IMR-90 (cell line): ENCODE data around the gene SNX14. TPM values are rescaled to one million over a fixed set of nuclear protein-coding genes. Genes with fewer than 3 reads are reported as not detected.

ENCODE experiments used
- ATAC-seq: fragments of 200-7000 bp; cut with Tn5 transposase; 2 replicates; pipeline ENCODE4 v1.9.1; 2020; ENCODE audit warnings: low read depth, mild to moderate bottlenecking, moderate library complexity
- BruUV-seq: library from RNA; stranded (reverse); fragments of 400-500 nt; replicated peaks from 2 replicates; lab custom pipeline; 2021; lab: Mats Ljungman, UMichigan
- CTCF ChIA-PET: fragments of 300-600 bp; formaldehyde crosslinking; extraction: SDS; loops from one replicate; lab custom pipeline; 2021; ENCODE audit warnings: antibody characterized with exemption; lab: Yijun Ruan, JAX
- POLR2A ChIA-PET: fragments of 300-600 bp; sonication (Branson Sonifier 250); formaldehyde crosslinking; loops from one replicate; lab custom pipeline; 2022; ENCODE audit warnings: antibody characterized with exemption; ENCODE audit not compliant: unreplicated experiment; lab: Charles Lee
- DNase-seq: peaks from one replicate; pipeline ENCODE4 v3.0.0; 2013
- H2AFZ ChIP-seq: replicated peaks from 2 replicates; pipeline ENCODE3; 2013; ENCODE audit warnings: low read length, mild to moderate bottlenecking; ENCODE audit not compliant: poor library complexity
- H2AK5ac ChIP-seq: 2 replicates; pipeline ENCODE4 v1.6.1; 2013; ENCODE audit warnings: low read depth, low read length, inconsistent platforms
- H2AK9ac ChIP-seq: replicated peaks from 2 replicates; pipeline ENCODE3; 2013; ENCODE audit warnings: mild to moderate bottlenecking, low read depth, low read length, moderate library complexity; ENCODE audit not compliant: poor library complexity
- H2BK120ac ChIP-seq: 2 replicates; pipeline ENCODE4 v1.6.1; 2013; ENCODE audit warnings: low read depth, low read length, inconsistent platforms
- H2BK15ac ChIP-seq: 3 replicates; pipeline ENCODE4 v1.6.1; 2013; ENCODE audit warnings: low read depth, low read length, inconsistent platforms
- H2BK20ac ChIP-seq: 2 replicates; pipeline ENCODE4 v1.6.1; 2013; ENCODE audit warnings: low read depth, mild to moderate bottlenecking, inconsistent platforms, low read length, moderate library complexity
- H2BK5ac ChIP-seq: 2 replicates; pipeline ENCODE4 v1.6.1; 2013; ENCODE audit warnings: mild to moderate bottlenecking, low read depth, low read length, inconsistent platforms; ENCODE audit not compliant: poor library complexity, severe bottlenecking
- H3K14ac ChIP-seq: replicated peaks from 2 replicates; pipeline ENCODE4 v1.6.1; 2013; ENCODE audit warnings: low read depth, low read length, inconsistent platforms
- H3K18ac ChIP-seq: 2 replicates; pipeline ENCODE4 v1.6.1; 2013; ENCODE audit warnings: low read depth, low read length, control low read depth
- H3K23ac ChIP-seq: 2 replicates; pipeline ENCODE4 v1.6.1; 2013; ENCODE audit warnings: low read depth, low read length, inconsistent platforms
- H3K27ac ChIP-seq: 2 replicates; pipeline ENCODE4 v1.5.1; 2013; ENCODE audit warnings: mild to moderate bottlenecking, control low read depth, low read length; ENCODE audit not compliant: insufficient read depth
- H3K27me3 ChIP-seq: 2 replicates; pipeline ENCODE4 v1.6.1; 2013; ENCODE audit warnings: low read length; ENCODE audit not compliant: control insufficient read depth, insufficient read depth
- H3K36me3 ChIP-seq: 2 replicates; pipeline ENCODE4 v1.6.1; 2013; ENCODE audit warnings: low read length, mixed read lengths; ENCODE audit not compliant: control insufficient read depth, insufficient read depth
- H3K4ac ChIP-seq: 2 replicates; pipeline ENCODE4 v1.6.1; 2013; ENCODE audit warnings: low read depth, low read length, inconsistent platforms
- H3K4me1 ChIP-seq: 2 replicates; pipeline ENCODE4 v1.6.1; 2013; ENCODE audit warnings: low read length, mixed read lengths; ENCODE audit not compliant: control insufficient read depth, insufficient read depth
- H3K4me2 ChIP-seq: 2 replicates; pipeline ENCODE4 v1.6.1; 2013; ENCODE audit warnings: low read depth, mild to moderate bottlenecking, control low read depth, low read length, moderate library complexity
- H3K4me3 ChIP-seq: 2 replicates; pipeline ENCODE4 v1.5.1; 2013; ENCODE audit warnings: low read depth, mild to moderate bottlenecking, control low read depth, low read length, moderate library complexity; ENCODE audit not compliant: insufficient read depth
- H3K56ac ChIP-seq: 2 replicates; pipeline ENCODE4 v1.6.1; 2013; ENCODE audit warnings: low read length, inconsistent platforms; ENCODE audit not compliant: insufficient read depth; ENCODE audit errors: extremely low read depth
- H3K79me1 ChIP-seq, 2 experiments: 2 replicates each; pipeline ENCODE4 v1.6.1; 2013; ENCODE audit warnings: low read length in 2 of 2, inconsistent platforms in 1 of 2, low read depth in 1 of 2
- H3K9ac ChIP-seq: 2 replicates; pipeline ENCODE4 v1.6.1; 2013; ENCODE audit warnings: low read depth, low read length, control low read depth
- H3K9me1 ChIP-seq: 2 replicates; pipeline ENCODE4 v1.6.1; 2013; ENCODE audit warnings: low read length, inconsistent platforms; ENCODE audit not compliant: insufficient read depth
- H3K9me3 ChIP-seq: 2 replicates; pipeline ENCODE4 v1.6.1; 2013; ENCODE audit warnings: low read length; ENCODE audit not compliant: control insufficient read depth, insufficient read depth
- H4K20me1 ChIP-seq: 2 replicates; pipeline ENCODE4 v1.6.1; 2013; ENCODE audit warnings: low read length, inconsistent platforms; ENCODE audit not compliant: insufficient read depth
- H4K5ac ChIP-seq: 2 replicates; pipeline ENCODE4 v1.6.1; 2013; ENCODE audit warnings: mild to moderate bottlenecking, low read depth, low read length, control low read depth
- H4K8ac ChIP-seq, 2 experiments: 2 replicates each; pipeline ENCODE4 v1.6.1; 2013; ENCODE audit warnings: low read depth in 2 of 2, low read length in 2 of 2, control low read depth in 1 of 2, inconsistent platforms in 1 of 2
- H4K91ac ChIP-seq: 2 replicates; pipeline ENCODE4 v1.6.1; 2013; ENCODE audit warnings: low read depth, low read length, inconsistent platforms; ENCODE audit not compliant: insufficient read depth
- CEBPB ChIP-seq: IDR thresholded peaks from 2 replicates; pipeline ENCODE4 v1.6.1; 2012; ENCODE audit warnings: low read depth, low read length, improper control_type of control experiment
- CHD1 ChIP-seq: IDR thresholded peaks from 2 replicates; pipeline ENCODE4 v1.6.1; 2012; ENCODE audit warnings: low read depth, low read length, improper control_type of control experiment
- ELK1 ChIP-seq: fragments of 150-350 bp; IDR thresholded peaks from 2 replicates; pipeline ENCODE4 v1.6.1; 2016; ENCODE audit warnings: low read depth, mild to moderate bottlenecking, low read length, moderate library complexity, borderline replicate concordance
- FOS ChIP-seq: fragments of 150-350 bp; IDR thresholded peaks from 2 replicates; pipeline ENCODE4 v1.6.1; 2016; ENCODE audit warnings: low read depth, low read length
- MAFK ChIP-seq: IDR thresholded peaks from 2 replicates; pipeline ENCODE4 v1.6.1; 2012; ENCODE audit warnings: low read depth, low read length, improper control_type of control experiment
- MAZ ChIP-seq: IDR thresholded peaks from 2 replicates; pipeline ENCODE4 v1.6.1; 2012; ENCODE audit warnings: low read depth, mild to moderate bottlenecking, low read length, improper control_type of control experiment, moderate library complexity, borderline replicate concordance
- MXI1 ChIP-seq: IDR thresholded peaks from 2 replicates; pipeline ENCODE4 v1.6.1; 2012; ENCODE audit warnings: low read depth, mild to moderate bottlenecking, low read length, moderate library complexity, borderline replicate concordance
- NFE2L2 ChIP-seq: fragments of 150-350 bp; IDR thresholded peaks from 2 replicates; pipeline ENCODE4 v1.6.1; 2016; ENCODE audit warnings: low read depth, mild to moderate bottlenecking, low read length
- RAD21 ChIP-seq: IDR thresholded peaks from 2 replicates; pipeline ENCODE4 v1.6.1; 2012; ENCODE audit warnings: low read length, improper control_type of control experiment
- RCOR1 ChIP-seq: IDR thresholded peaks from 2 replicates; pipeline ENCODE4 v1.6.1; 2012; ENCODE audit warnings: mild to moderate bottlenecking, low read length, improper control_type of control experiment; ENCODE audit not compliant: insufficient replicate concordance
- RFX5 ChIP-seq: IDR thresholded peaks from 2 replicates; pipeline ENCODE4 v1.8.0; 2012; ENCODE audit warnings: low read depth, mild to moderate bottlenecking, low read length, moderate library complexity
- USF2 ChIP-seq: fragments of 150-350 bp; IDR thresholded peaks from 2 replicates; pipeline ENCODE4 v1.6.1; 2017; ENCODE audit warnings: mild to moderate bottlenecking, antibody characterized with exemption, low read length, low read depth
- WGBS, 2 experiments: methylation state at CpG; one replicate each; pipeline versions ENCODE4 v1.1.5 to v1.1.7; 2013; ENCODE audit warnings: missing lambda C conversion rate in 2 of 2; ENCODE audit not compliant: insufficient read length in 1 of 2; ENCODE audit errors: extremely low coverage in 2 of 2; 5-methylcytosine and 5-hydroxymethylcytosine counted together
- dilution Hi-C: fragments of 300-500 bp; cut with HindIII; formaldehyde crosslinking; loops from one replicate; pipeline ENCODE4 v1.14.3; 2018; ENCODE audit warnings: low sequenced_read_pairs; ENCODE audit not compliant: unreplicated experiment
- in situ Hi-C: fragments of 300-500 bp; cut with MboI; formaldehyde crosslinking; loops from 3 replicates; pipeline ENCODE4 v1.14.3; 2019; ENCODE audit warnings: low sequenced_read_pairs, inconsistent platforms, mixed read lengths
- intact Hi-C: fragments of 100-400 bp; cut with micrococcal nuclease; formaldehyde crosslinking; loops from 2 replicates; pipeline ENCODE4 v1.10.0; 2022
- polyA plus RNA-seq, 3 experiments: library from polyadenylated mRNA; depleted of rRNA; stranded (reverse); fragments of >200 nt; gene quantifications; 2 replicates each; pipeline ENCODE4 v1.2.3, GENCODE V29; 2012; ENCODE audit warnings: low replicate concordance in 1 of 3
- total RNA-seq: library from RNA; depleted of rRNA; stranded (reverse); fragments of >200 nt; gene quantifications from 2 replicates; pipeline ENCODE4 v1.2.3, GENCODE V29; 2012
- TF ChIP-seq, protein P1 (sequence below): conservative IDR thresholded peaks from 2 replicates; pipeline ENCODE4 v1.5.1; 2012; ENCODE audit warnings: mild to moderate bottlenecking, low read depth, low read length, improper control_type of control experiment

Gene SNX14
- total and polyA plus RNA-seq, 2 of the 4 experiments (the other 2 are of a cell fraction): 39.9 to 61.8 TPM

DNA sequence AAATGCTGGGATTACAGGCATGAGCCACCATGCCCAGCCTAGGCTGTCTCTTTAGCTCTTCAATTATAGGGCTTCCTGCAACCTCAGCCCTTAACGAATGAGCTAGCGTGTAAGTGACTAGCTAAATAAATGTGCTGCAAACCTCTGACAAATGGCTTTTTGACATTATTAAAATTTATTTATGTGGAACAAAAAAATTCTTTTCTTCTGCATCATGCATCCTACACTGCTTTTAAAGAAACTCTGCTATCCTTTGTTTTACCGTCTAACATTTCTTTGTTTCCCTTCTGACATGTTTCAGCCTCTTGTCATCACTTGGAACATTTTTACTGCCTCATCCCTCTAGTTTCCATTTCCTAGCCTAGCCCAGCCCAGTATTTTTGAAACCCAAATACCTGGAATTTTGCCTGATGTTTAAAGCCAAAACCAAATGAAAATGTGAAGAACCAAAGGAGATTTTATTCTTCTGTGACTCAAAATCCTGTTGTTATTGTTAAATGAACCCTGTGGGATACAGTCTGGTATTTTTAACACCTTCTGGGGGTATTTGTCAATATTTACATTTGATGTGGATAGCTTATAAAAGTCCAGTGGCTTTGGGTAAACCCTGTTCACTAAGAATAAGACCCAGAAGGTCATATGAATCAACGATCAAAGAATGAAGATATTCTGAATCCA lies 134.3 kb downstream of the SNX14 start:
- ChIA-PET CTCF (interaction anchor here (0.6 to 1.4 kb wide), 2 partner anchors 23 to 104 kb away, joined by 4 to 7 read pairs; no protein-coding TSS in a partner anchor), POLR2A (interaction anchor here (0.7 kb wide), 1 partner anchor 9 kb away, joined by 3 read pairs; the partner anchor contains the start of gene NT5E)
- WGBS, 2 experiments: 0% methylated on average over 2 of the region's 4 CpGs; no CpG with 5 or more reads in 1 of the 2 experiments
- no peak overlapping the region for H2AFZ ChIP-seq
- no peak overlapping the region for H2AK5ac ChIP-seq
- no peak overlapping the region for H3K56ac ChIP-seq
- H3K27ac ChIP-seq: no peak overlapping the region; the same call in 1 of the 2 replicates
- ATAC-seq: peak; percentile 38
- peaks cover 7% of the 10 kb centered on the region; the same call in 1 of the 2 replicates for H3K36me3 ChIP-seq
- peak overlapping the region; percentile 75 for H3K4me2 ChIP-seq
- intact Hi-C loops: loop anchor here (10.0 kb wide), 1 partner anchor 215 kb away; no protein-coding TSS in a partner anchor
- H2AK9ac ChIP-seq: no peak overlapping the region
- in situ Hi-C loops: loop anchor here (10.0 kb wide), 1 partner anchor 215 kb away; no protein-coding TSS in a partner anchor
- dilution Hi-C loops: no loop called here
- H2BK15ac ChIP-seq: 0 out of 3 replicates have a peak overlapping the region, but pooled peaks have one; percentile 13
- no TSS peak for BruUV-seq
- H3K27me3 ChIP-seq: no peaks in the 10 kb centered on the region
- no peak overlapping the region for H3K14ac ChIP-seq
- no peaks in the 10 kb centered on the region for H3K9me3 ChIP-seq
- peak overlapping the region; percentile 35; the same call in 1 of the 2 replicates for H4K5ac ChIP-seq
- H2BK5ac ChIP-seq: peak overlapping the region; percentile 27
- peak overlapping the region; percentile 81; the same call in 1 of the 2 replicates for H3K18ac ChIP-seq
- 0 out of 2 replicates have a peak overlapping the region, but pooled peaks have one; percentile 53 for H4K91ac ChIP-seq
- peak overlapping the region; percentile 27; the same call in 1 of the 2 replicates for H2BK20ac ChIP-seq
- H3K4ac ChIP-seq: peak overlapping the region; percentile 43; the same call in 1 of the 2 replicates
- no peak overlapping the region for H3K9ac ChIP-seq
- no peak overlapping the region for H4K8ac ChIP-seq
- H4K20me1 ChIP-seq: peaks cover 47% of the 10 kb centered on the region
- peak; percentile 82 for DNase-seq
- H3K4me1 ChIP-seq: peaks cover 45% of the 10 kb centered on the region
- peak overlapping the region; percentile 18; the same call in 1 of the 2 replicates for H2BK120ac ChIP-seq
- H3K4me3 ChIP-seq: no peak overlapping the region
- peaks cover 42% of the 10 kb centered on the region for H3K9me1 ChIP-seq
- peaks cover 39 to 70% of the 10 kb centered on the region in 2 experiments for H3K79me1 ChIP-seq
- H3K23ac ChIP-seq: peak overlapping the region; percentile 50; the same call in 1 of the 2 replicates
- TF ChIP-seq MAFK (no peak), RFX5 (no peak), RCOR1 (peak; percentile 70), CHD1 (no peak), ELK1 (no peak), MAZ (no peak), FOS (no peak), NFE2L2 (no peak), RAD21 (no peak), MXI1 (no peak), USF2 (no peak), CEBPB (peak; percentile 17; the same call in 1 of the 2 replicates)
- TF ChIP-seq, protein P1, sequence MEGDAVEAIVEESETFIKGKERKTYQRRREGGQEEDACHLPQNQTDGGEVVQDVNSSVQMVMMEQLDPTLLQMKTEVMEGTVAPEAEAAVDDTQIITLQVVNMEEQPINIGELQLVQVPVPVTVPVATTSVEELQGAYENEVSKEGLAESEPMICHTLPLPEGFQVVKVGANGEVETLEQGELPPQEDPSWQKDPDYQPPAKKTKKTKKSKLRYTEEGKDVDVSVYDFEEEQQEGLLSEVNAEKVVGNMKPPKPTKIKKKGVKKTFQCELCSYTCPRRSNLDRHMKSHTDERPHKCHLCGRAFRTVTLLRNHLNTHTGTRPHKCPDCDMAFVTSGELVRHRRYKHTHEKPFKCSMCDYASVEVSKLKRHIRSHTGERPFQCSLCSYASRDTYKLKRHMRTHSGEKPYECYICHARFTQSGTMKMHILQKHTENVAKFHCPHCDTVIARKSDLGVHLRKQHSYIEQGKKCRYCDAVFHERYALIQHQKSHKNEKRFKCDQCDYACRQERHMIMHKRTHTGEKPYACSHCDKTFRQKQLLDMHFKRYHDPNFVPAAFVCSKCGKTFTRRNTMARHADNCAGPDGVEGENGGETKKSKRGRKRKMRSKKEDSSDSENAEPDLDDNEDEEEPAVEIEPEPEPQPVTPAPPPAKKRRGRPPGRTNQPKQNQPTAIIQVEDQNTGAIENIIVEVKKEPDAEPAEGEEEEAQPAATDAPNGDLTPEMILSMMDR: no peak
